NCI-H524 treated with DMSO at 0.1 percent for 48 hours (cell line): ENCODE measurements around the gene ENG.
"Not testable (repeated sequence)": the region's sequence is repeated elsewhere in the genome, so short reads cannot be mapped to it uniquely, and the experiment has no call there.

Experiments used
- DNase-seq: peaks from one replicate; lab custom pipeline; 2025; lab: John Stamatoyannopoulos, UW

Gene ENG

GRCh38 chr9:127793093-127793708 is 61.3 kb downstream of the ENG start:
- DNase-seq = peak; percentile 41

GRCh38 chr9:127792417-127793031 is 61.9 kb downstream of the ENG start:
- no peak for DNase-seq

GRCh38 chr9:127791085-127791484 is 63.4 kb downstream of the ENG start:
- DNase-seq = no peak

GRCh38 chr9:127790094-127790855 is 64.2 kb downstream of the ENG start:
- DNase-seq = no peak

GRCh38 chr9:127789179-127789578 is 65.3 kb downstream of the ENG start:
- DNase-seq = no peak

- DNase-seq = no peak
These were observed 66.0 kb downstream of the ENG start for GRCh38 chr9:127788337-127789011.

- DNase-seq = no peak
These were observed 67.7 kb downstream of the ENG start for GRCh38 chr9:127786773-127787104.

- peak; percentile 34 for DNase-seq
These were observed 68.3 kb downstream of the ENG start, which contains the start of gene CDK9 for GRCh38 chr9:127785933-127786772. Gene CDK9, plus strand, starts transcription at chr9:127786034. Its CDS starts 115 bp downstream, at chr9:127786149.

- DNase-seq = peak; percentile 27
These were observed 69.2 kb downstream of the ENG start for GRCh38 chr9:127785023-127785932.

GRCh38 chr9:127783111-127784008 is 71.1 kb downstream of the ENG start:
- no peak for DNase-seq

GRCh38 chr9:127781806-127782205 is 72.7 kb downstream of the ENG start:
- no peak for DNase-seq

GRCh38 chr9:127780909-127781308 is 73.5 kb downstream of the ENG start:
- not testable (repeated sequence) for DNase-seq

- DNase-seq = no peak
These were observed 74.2 kb downstream of the ENG start for GRCh38 chr9:127780126-127780885.

- no peak for DNase-seq
These were observed 75.1 kb downstream of the ENG start for GRCh38 chr9:127779136-127779981.

GRCh38 chr9:127778280-127779135 is 76.0 kb downstream of the ENG start, which contains the start of gene SH2D3C:
Gene SH2D3C, minus strand, starts transcription at chr9:127778666. Its CDS starts 39 bp downstream, at chr9:127778627.
- no peak for DNase-seq

GRCh38 chr9:127777368-127777980 is 77.0 kb downstream of the ENG start:
- no peak for DNase-seq
